NCI-H187 (cell line): ENCODE results near the gene FCMR.

Experiments used
- DNase-seq, 2 experiments: peaks; one replicate each; lab custom pipeline; 2025; lab: John Stamatoyannopoulos, UW

FCMR gene

DNA sequence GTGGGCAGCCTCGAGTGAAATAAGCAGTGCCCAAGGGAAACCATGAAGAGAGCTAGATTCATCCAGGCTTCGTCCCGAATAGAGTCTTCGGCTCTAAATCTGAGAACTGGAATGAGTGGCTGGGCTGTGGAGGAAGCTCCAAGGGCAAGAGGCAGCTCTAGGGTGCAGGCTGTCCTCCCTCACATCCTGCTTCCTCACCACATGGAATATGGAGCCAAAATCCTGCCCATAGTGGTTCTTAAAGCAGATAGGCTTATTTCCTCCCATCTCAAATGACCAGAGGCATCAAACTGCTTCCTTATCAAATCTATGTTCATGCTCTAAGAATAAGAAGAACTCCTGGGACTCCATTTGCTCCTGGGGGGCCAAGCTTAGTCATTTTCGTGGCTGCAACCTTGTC is 22.0 kb downstream of the FCMR start:
- DNase-seq, result no peak

DNA sequence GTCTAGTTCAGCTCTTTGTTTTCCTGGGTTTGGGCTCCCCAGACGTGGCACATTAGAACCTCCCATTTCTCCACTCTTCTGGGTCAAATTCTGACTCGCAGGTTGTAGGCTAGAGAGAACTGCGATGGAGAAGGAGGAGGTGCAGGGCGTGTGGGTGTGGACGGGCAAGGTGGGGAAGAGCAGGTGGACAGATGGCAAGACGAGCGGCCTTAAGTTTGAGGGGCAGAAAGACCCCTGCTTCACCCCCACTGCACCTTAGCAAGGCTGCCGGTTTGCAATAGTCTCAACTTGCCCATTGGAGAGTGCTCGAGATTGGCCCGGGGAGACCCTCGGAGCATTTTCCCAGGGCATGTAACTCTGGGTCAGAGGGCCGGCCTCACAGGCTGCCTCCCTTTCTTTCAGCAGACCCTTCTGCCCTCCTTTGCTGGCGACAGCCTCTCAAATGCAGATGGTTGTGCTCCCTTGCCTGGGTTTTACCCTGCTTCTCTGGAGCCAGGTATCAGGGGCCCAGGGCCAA is 22.8 kb downstream of the FCMR start:
- no peak for DNase-seq

DNA sequence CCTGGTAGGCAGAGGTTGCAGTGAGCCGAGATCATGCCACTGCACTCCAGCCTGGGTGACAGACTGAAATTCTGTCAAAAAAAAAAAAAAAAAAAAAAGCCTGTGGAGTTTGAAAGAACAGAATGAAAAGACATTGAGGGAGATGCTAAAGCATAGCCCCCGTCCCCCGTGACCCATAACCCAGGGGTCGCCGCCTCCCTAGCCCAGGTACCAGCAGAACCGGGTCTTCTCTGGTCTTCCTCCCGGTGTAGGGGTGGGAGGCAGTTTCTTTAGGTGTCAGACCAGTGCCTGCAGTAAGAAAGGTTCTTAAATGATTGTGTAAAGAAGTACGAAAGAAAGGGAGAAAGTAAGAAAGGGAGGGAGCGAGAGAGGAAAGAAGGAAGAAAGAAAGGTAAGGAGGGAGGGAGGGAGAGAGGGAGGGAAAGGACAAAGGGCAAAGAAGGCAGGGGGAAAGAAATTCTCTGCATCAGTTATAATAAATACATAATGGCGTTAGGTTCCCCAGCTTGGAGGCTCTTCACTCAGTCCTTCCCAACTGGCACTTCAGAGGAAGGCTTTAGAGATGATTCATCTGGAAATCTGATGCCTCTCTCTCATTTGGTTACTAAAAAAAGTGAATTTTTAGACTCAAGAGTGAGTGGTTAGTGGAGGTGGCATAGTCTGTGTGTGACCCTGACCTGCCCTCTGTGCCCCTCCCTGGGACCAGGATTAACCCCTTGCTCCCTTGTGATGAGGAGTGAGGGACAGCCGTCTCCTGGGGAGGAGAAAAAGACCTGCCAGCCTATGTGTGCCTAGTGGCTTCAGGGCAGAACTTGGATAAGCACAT is 23.4 kb downstream of the FCMR start:
- no peak for DNase-seq

DNA sequence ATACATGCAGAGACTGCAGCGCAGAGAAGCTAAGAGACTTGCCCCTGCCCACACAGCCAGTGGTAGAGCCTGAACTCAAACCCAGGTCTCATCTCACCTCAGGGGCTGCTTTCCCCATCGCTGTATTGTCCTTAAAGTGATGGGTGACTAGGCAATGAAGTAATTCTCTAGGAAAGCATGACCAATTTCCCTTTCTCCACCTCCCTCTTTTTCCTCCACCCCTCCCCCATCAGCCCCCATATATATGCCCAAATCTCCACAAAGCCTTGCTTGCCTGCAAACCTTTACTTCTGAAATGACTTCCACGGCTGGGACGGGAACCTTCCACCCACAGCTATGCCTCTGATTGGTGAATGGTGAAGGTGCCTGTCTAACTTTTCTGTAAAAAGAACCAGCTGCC is 24.6 kb downstream of the FCMR start, which contains the start of gene IL24:
IL24 (plus strand) TSS at position 269 of the 400 bp plus-strand sequence. CDS start 390 bp downstream, outside the sequence.
- no peak for DNase-seq

DNA sequence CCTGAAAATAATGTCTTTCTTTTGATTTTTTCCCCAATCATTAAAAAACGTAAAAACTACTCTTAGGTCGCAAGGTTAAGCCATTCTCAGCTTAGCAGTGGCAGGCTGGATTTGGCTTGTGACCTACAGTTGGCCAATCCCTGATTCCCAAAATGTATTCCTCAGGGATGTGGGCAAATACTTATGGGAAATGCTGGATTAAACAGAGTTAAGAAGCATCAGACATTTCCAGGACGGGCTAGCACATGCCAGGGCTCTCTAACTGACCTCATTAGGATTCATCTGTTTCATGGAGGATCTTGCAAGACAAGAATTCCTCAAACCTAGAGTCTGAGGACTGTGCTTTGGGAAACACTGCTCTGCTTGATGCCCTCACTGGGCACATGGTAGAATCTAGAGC is 25.5 kb downstream of the FCMR start:
- no peak for DNase-seq

DNA sequence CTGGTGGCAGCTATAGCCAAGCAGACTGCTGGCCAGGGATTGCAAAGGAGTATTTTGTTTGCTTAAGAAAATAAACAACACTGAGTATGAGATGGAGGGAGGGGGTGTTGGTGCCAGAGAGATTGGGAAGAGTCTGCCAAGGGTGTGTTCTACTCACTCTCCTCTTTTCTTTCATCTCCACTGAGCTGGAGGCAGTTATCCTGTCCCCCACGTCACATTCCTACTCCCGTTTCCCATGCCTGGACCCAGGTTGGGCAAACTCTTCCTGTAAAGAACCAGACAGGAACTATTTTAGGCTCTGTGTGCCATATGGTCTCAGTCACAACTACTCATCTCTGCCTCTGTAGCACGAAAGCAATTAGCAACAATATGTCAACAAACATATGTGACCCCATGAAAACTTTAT is 25.9 kb downstream of the FCMR start:
- DNase-seq, result no peak

DNA sequence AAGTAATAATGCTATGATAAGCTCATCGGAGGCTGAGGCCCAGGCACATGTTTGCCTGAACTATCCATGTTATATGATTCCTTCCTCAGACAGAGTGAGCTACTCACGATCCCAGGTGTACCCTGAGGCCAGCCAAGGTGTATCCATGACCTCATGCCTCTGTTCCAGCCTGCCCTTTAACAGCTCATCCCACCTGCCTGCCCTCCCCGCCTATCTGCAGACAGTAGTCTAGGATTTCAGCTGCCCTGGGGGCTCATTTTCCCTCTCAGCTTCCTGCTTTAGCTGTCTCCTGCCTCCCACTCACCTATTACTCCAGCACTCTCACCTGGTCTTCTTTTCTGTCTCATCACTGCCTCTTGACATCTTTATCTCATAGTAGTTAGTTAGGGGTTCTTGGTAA is 26.4 kb downstream of the FCMR start:
- peak; percentile 63 to 69 for DNase-seq

DNA sequence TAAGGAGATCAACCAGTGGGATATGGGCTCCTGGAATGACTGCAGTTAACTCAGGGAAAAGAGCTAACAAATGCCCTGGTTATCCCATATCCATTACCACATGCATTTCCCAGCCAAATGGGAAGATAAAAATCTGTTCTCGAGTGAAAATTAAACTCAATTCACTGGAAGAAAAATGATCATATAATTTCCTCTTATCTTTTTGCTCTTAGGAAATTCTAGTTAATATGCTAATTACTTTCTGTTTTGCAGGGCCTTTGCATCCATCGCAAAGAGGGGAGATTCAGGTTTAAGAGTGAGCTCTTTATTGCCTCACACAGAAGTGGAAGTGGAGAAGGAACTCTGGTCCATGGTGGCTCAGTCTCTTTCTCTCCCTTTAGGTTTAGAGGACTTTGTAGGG is 28.4 kb downstream of the FCMR start:
- no peak for DNase-seq

DNA sequence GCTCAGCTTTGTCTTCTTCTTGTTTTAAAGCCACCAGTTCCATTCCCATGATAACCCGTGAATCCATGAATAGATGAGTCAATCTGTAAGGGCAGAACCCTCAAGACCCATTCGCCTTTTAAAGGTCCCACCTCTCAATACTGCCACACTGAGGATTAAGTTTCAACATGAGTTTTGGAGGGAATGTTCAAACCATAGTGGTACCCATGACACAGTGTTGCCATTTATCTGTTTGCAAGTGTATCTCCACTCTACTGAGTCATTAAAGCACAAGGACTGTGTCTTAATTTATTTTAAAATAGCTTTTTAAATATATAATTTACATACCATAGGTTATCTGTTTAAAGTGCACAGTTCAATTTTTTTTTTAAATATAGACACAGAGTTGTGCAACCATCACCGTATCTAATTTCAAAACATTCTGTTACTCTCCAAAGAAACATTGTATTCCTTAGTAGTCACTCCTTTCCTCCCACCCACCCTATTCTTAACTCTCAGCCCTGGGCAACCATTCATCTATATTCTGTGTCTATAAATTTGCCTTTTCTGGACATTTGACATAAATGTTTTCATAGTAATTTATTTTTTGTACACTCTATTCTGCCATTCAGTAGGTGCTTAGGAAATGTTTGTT is 29.3 kb downstream of the FCMR start:
- no peak for DNase-seq

DNA sequence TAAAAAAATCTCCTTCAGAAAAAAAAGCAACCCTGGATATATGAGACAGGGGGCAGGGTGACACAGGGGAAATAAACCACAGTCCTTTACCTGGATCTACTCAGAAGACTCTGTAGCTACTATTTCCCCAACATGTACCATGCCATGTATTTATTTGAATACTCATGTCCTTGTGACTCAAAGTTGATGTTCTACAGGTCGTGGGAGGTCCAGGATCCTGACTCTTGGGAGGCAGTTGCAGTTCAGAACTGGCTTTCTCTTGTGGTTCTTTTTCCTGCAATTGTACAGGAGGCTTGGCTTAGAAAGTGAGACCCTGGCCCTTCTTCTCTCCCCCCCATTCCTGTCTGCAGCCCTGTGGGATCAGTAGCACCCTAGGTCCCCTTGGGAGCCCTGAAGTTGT is 30.3 kb downstream of the FCMR start:
- no peak for DNase-seq

DNA sequence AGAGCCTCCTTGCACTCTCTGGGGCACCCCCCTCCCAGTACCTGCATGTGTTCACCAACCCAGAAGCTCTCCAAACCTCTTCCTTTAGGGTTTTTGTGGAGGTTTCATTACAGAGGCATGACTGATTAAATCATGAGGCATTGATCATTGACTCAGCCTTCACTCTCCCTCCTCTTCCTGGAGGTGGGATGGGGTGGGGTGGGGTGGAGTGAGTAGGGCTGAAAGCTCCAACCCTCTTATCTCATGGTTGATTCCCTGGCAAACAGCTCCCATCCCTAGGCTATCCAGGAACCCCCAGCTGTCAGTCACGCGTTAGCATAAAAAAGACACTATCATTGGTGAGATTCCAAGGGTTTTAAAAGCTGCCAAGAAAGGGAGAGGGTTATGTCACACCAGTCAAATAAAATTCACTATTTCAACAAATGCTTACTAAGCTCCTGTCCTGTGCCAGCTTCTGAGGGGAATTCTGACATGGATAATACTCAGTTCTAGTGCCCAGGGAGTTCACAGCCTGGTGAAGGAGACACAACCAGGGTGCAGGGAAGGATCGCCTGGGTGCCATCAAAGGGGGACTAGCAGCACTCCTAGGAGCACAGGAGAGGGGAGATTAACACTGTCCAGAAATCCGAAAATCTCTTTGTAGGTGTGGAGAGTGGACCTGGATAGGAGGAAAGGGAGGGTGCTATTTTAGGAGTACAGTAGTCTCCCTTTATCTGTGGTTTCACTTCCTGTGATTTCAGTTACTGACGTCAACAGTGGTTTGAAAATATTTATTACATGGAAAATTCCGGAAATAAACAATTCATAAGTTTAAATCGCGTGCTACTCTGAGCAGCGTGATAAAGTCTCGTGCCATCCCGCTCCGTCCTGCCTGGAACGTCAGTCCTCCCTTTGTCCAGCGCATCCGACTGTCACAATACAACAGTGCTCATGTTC is 31.3 kb downstream of the FCMR start:
- no peak for DNase-seq

DNA sequence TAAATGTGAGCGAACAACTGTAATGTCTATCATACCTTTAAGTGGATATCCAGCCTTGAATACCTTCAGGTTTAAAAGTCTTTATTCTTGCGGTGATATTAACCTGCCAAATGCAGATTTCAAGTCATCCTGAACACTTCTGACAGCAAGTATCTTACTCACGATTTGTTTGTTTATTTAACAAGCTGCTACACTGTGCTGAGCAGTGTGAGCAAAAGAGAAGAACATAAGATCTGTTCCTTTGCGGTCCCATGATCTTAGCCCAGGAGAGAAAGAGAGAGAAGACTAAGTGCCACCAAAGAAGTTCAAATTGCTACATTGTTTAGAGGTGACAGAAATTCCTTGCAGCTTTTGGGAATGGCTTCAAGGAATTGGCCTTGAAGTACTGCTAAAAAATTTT is 34.0 kb downstream of the FCMR start:
- no peak for DNase-seq

DNA sequence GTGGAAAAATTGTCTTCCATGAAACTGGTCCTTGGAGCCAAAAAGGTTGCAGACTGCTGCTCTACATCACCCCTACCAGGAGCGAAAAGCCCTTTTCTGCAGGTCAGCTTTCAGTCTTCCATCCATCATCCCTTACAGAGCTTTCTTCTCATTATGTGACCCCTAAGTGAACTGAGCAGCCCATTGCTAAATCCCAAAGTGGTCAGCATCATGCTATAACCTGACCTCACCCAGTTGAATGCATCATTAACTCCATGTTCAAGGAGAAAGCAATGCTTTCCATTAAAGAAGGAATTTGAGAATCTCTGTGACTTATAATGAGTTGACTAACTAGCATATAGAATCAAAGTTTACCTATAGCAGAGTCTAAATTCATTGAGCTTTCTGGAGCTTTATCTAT is 34.9 kb downstream of the FCMR start:
- DNase-seq, result no peak

DNA sequence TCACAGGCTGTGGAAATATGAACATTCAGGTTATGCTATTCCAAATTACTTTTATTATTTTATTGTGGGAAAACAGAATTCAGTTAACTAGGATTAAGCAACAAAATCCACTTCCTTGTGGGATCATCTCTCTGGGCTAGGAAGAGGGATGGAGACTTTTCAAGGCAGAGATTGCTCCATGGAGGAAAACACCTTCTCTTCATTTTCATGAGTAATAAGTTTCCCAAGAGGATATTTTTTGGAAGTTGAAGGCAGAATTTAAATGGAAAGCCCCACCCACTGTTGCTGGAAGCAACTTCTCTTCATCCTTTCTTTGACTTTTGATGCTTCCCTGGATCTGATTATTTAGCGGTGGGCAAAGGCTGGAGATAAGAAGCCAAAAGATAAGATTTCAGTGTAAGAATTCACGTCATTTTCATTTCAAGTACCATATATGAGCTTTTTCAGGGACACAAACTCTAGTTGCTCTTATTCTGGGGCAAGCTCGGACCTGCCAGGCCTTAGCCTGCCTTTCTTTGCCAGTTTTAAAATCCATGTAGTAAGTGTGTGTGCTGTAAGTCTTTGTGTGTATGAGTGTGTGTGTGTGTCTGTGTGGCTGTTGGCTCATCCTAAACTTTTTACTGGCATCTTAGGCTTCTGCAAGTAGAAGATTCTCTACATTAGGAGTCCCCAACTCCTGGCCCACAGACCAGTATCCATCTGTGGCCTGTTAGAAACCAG is 36.2 kb downstream of the FCMR start:
- DNase-seq, result no peak

DNA sequence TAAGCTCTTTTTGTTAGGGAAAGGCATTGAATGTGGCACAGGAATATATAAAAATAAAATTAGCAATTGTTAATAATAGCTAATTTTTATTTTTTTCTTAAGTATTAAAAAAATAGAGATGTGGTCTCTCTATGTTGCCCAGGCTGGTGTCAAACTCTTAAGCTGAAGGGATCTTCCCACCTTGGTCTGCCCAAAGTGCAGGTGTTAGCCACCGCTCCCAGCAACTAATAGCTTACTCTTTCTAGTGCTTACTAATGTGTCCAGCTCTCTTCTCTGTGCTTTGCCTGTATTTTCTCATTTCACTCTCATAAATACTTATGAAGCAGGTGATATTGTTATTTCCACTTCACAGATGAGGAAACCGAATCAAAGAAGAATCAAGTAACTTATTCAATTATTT is 37.9 kb downstream of the FCMR start:
- DNase-seq, result no peak

DNA sequence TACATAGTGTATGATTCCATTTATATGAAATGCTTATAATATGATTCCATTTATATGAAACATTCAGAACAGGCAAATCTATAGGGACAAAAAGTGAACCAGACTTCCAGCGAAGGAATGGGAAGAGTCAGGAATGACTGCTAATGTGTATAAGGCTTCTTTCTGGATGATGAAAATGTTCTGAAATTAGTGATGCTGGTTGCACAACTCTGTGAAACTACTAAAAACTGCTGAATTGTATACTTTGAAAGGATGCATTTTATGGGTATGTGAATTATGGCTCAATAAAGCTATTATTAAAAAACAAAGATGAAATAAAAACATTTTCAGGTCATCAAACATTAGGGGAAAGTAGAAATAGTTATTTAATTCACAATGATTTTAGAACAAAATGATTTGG is 38.6 kb downstream of the FCMR start:
- no peak for DNase-seq

DNA sequence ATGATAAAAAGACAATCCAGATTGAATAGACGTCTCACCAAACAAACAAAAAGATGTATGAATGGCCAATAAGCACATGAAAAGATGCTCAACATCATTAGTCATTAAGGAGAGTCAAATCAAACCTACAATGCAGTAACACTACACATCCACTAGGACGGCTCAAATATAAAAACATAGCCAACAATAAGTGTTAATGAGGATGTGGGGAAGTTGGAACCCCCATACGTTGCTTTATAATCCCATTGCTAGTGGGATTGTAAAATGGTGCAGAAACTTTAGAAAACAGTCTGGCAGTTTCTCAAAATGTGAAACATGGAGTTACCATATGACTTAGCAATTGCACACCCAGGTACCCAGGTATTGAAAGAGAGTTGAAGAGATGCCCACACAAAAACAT is 39.2 kb downstream of the FCMR start:
- no peak for DNase-seq

DNA sequence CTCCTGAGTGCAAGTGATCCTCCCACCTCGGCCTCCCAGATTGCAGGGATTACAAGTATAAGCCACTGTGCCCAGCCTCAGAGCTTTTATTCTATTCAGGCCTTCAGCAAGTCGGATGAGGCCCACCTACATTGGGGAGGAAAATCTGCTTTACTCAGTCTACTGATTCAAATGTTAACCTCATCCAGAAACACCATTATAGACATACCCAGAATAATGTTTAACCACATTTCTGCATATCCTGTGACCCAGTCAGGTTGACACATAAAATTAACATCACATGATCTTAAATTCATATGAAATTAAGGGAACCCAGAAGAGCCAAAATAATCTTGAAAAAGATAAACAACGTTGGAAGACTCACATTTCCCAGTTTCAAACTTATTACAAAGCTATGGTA is 41.4 kb downstream of the FCMR start:
- no peak for DNase-seq

DNA sequence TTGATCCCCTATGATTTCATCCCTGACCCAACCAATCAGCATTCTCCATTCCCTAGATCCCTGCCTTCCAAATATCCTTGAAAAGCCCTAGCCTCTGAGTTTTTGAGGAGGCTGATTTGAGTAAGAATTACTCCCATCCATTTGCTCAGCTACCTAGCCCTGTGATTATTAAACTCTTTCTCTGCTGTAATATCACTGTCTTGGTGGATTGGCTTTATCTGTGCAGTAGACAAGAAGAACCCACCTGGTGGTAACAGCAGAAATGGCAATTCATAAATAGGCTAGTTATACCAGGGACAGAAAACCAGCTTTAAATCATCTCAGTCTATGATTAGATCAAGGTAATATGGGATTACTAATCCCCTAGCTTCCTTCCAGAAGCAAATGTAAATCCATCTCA is 43.3 kb downstream of the FCMR start:
- no peak for DNase-seq

DNA sequence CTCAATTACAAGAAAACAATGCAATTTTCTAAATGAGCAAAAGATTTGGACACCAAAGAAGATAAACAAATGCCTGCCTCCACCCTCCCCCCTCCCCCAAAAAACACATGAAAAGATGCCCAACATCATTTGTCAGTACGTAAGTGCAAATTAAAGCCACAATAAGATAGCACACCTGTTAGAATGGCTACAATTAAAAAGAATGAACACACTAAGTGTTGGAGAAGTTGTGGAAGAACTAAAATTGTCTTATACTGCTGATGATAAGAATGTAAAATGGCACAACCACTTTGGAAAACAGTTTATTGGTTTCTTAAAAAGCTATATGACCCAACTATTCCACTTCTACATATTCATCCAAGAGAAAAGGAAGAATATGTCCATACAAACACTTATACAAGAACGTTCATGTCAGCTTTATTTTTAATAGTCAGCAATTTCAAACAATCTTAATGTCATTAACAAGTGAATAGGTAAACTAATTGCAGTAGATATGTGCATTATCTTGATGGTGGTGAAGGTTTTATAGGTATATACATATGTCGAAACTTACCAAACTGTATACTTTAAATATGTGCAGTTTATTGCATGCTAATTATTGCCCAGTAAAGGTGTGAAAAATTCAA is 45.9 kb downstream of the FCMR start:
- no peak for DNase-seq

DNA sequence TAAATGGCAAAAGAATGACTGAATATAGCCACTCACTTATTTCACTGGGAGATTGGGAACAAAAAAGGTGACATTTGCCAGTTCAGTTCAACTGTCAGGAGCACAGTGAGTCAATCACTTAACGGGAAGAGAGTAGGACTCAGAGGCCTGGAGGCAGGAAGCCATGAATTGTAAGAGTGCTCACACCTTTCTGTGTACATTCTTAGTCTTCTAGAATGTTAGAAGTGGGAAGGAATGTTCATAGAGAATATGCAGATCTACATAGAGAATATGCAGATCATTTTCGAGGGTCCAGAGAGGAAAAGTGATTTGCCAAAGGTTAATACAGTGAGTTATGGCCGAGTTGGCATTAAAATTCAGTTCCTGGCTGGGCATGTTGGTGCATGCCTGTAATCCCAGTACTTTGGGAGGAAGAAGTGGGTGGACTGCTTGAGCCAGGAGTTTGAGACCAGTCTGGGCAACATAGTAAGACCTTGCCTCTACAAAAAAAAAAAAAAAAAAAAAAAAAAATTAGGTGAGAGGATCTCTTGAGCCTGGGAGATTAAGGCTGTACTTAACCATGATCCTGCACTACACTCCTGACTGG is 48.0 kb downstream of the FCMR start:
- no peak for DNase-seq
